NCI-H2171 (cell line): ENCODE data around the gene GFPT2.

Source experiments
- DNase-seq: peaks from one replicate; lab custom pipeline; 2025; lab: John Stamatoyannopoulos, UW

Gene GFPT2

DNA sequence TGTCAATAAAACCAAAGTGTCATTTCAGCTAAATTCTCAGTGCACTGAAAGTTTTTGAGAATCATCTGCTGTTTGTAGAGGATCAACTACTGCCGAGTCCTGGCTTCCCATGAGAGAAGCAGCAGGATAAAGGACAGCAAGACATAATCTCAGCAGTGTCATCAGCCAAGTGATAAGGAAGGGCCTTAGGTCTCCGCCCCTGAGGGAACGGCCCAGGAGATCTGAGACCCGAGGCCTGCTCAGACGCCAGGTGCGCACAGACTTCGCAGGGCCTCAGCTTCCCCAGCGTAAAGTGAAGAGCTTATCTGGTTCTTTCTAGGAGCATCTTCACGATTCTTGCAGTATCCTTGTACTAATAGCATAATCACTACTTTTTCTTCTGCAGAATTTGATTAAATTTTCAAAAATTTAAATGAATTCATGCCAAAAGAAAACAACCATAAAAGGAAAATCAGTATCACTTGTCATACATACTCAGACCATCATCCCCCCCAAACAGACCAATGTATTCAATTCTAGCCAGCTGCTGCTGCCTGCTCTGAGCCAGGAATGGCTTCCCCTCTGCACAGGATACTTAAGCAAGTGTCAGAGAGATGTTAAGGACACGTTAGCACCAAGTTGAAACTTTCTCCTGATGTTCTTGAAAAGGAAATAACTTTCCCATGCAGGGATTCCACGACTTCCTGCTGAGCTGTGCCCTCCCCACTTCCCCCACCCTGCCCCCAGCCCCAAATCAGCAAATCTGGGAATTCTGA lies 2.2 kb downstream of the GFPT2 start:
- DNase-seq: no peak

DNA sequence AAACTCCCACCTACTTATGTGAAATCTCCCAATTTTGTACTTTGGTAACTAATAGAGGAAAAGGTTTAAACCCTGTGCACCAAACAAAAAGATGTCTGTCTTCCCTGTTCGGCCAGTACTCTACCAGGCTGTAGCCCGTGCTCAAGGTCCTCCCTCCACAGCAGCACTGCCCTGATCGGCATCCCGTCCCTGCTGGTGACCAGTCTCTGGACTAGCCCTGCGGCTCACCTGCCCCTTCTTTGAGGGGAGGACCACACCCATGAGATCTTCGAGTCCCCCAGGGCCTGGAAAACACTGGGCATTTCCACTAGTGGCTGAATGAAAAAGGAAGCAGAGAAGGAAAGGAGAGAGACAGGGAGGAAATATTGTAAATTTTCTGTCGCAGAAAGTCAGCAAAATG lies 2.8 kb downstream of the GFPT2 start:
- no peak for DNase-seq

DNA sequence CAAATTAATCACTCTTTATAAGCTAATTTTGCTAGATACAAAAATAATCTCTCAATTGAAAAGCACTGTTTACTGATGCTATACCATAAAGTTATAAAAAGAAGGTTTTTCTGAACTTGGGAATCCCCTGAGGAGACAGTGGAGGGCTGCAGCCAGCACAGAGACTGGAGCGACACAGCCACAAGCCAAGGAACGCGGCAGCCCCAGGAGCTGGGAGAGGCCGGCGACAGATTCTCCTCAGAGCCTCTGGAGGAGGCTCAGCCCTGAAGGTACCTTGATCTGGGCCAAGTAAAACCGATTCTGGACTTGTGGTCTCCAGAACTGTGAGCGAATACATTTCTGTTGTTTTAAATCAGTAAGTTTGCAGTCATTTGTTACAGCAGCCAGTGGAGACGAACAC lies 3.7 kb downstream of the GFPT2 start:
- DNase-seq: no peak

DNA sequence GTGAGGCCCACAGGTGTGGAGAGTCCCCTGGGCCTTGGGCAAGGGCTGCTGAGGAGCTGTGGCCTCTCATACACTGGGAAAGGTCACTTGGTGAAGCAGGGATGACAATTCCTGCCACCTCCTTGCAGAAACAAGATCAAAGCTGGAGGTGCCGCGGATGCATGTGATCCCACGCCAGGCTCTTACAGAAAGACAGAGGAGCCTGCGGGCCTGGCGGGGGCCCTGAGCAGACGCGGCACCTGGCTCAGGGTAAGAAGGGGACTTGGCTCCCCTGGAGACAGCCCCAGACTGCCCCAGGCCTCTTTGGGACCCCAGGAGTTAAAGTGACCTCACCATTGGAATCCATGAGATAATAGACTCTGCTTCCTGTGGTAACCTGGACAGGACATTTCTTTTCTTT lies 4.8 kb downstream of the GFPT2 start:
- DNase-seq: no peak

DNA sequence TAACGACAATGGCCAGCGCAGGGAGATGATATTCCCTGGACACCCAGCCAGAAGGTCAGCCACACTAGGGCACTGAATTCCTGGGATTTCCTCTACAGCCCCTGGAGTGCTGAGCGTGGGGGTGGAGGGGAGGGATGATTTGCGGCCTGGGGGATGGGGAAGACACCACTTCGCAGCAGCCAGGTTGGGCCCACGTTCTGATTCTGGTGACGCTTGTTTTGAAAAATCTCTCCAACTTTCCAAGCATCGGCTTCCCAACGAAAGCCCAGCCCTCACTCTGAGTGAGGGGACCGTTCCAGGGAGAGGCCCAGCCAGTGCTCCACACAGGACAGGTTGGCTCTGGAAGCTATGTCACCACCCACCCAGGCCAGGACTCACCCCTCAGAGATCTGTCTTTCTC lies 5.4 kb downstream of the GFPT2 start:
- no peak for DNase-seq

- no peak for DNase-seq
Observed at GRCh38 chr5:180346358-180346757, 6.8 kb downstream of the GFPT2 start.

GRCh38 chr5:180345781-180346180 lies 7.4 kb downstream of the GFPT2 start:
- DNase-seq: no peak

DNA sequence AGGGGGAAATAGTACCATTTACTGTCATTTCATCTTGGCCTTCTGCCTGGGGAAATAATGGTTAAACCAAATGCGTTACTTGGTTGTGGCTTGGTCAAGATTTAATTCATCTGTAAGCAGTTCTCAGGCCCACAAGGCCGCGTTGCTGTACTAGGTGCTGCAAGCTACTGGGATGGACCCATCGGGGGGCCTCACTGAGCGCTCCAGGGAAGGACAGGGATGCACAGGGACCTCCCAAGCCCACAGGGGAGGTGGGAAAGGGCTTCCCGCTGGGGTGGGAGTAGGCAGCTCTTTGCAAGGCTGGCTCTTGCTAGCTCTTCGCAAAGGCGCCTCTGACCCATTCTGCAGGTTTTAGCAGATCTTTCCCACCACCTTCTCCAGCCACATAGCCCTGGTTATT lies 8.0 kb downstream of the GFPT2 start:
- DNase-seq: no peak

DNA sequence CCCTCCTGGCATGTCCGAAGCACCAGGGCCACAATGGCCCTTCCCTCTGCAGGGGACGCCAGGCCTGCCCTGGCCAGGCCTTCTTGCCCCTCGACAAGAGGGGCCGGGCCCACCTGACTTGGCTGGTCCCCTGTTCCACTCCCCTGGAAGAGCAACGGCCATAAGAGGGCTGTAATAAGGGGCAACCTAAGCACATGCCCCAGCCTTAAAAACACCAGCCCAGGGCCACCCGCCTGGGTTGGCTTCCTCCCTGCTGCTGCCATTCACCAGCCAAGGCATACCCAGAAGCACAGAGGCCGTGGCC lies 8.5 kb downstream of the GFPT2 start:
- DNase-seq: no peak

DNA sequence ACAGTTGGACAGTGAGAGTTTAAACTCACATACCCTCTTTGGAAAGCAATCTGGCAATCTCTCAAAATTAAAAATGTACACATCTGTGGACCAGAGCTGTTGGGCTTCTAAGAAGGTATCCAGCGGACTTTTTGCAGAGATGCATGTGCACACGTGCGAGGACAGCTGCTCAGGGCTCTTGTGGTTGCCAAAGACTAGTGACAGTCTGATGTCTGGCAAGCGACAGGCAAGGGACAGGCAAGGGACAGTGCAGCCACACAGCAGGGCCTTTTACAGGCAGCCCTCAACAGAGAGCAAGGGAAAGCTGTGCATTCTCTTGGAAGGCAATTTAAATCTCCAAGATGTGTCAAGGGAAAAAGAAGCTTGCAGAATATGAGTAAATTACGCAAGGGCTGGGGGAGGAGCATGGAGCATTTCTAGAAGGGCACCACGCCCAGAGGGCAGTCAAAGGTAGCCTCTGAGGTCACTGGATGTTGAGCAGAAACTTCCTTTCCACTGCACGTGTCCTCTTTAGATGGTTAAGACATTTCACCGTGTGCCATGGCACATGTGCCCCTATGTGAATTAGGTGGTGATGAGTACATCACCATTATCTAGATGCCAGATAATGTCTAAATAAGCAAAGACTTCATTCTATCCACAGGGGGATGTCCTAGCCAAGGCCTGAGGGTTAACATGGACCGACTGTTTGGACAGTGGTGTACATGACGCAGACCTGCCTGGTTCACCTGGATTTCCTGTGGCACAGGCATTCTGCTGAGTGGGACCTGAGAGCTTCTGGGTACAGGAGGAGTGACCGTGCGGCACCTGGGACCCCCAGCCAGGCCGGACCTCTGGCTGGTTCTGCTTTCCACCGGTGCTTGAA lies 9.1 kb downstream of the GFPT2 start:
- DNase-seq: no peak

DNA sequence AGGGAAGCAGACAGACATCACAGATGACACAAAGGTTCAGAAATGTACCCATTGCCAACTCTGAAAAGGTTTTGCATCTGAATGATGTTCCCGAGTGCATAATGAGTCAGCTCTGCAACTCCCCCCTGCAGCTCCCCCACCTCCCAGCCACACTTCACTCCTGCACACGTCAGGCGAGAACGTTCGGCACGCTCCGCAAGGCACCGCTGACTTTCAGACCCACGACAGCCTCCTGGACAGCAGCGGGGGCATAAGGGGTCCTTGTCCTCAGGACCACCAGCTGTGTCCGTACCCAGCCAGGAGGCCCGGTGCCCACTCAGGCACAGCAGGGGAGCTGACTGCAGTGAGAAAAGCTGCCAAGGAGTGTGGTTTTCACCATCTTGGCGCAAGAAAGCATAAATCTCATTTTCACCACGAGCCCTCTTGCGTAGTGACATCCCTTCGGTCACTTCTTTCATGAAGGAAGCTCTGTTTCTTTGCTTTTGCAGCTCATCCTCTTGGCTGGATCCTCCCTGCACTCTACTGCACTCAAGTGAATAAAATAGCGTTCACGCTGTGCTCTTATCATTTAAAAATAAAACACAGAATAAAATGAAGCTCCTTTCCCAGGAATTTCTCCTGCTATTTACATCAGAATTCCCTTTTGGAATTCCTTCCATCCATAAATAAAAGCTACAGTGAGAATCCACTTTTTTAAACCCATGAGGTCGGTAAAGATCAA lies 9.9 kb downstream of the GFPT2 start:
- DNase-seq: no peak

DNA sequence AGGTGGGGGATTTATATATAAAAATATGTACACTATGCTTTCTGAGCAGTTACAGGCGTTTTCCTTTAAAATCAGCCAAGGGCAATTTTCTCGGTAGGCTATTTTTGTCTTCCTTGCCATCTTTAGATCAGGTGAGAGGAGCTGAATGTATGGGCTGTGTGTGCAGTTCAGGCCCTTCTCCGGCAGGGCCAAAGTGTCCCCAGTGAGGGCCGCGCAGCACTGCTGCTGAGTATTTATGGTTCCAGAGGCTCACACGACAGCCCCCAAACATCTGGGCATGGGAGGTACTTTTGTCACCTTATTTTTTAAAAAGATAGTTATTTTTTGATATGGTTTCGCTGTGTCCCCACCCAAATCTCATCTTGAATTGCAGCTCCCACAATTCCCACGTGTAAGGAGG lies 11.5 kb downstream of the GFPT2 start:
- DNase-seq: no peak

- DNase-seq: no peak
Observed at GRCh38 chr5:180340856-180341255, 12.3 kb downstream of the GFPT2 start.

GRCh38 chr5:180339583-180340183 lies 13.5 kb downstream of the GFPT2 start:
- no peak for DNase-seq

DNA sequence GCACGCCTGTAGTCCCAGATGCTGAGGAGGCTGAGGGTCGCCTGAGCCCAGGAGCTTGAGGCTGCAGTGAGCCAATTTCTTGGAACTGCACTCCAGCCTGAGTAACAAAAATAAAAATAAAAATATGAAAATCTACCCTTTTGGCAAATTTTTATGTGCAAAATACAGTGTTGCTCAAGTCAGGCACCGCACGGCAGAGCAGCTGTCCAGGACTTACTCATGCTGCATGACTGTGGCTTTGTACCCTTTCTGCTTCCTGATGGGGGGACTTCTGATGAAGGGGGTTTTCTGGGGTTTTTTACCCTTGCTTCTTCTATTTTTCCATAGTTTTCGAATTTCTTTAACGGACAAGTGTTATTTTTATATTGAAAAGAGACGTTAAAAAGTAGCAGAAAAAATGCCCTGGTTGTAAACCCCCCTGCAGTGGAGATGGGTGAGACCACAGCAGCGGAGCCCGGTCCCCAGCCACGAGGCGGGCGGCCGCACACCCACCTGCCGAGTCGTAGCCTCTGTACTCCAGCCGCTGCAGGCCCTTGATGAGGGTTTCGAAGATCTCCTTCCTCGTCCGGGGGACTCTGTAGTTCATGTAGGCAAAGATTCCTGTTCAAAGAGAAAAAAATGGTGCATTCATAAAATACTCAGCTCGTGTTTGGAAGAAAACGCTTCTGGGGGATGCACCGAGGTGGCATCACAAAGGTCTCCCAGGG lies 15.0 kb downstream of the GFPT2 start:
- no peak for DNase-seq

- DNase-seq: no peak
Observed at GRCh38 chr5:180336234-180337020, 16.7 kb downstream of the GFPT2 start.

DNA sequence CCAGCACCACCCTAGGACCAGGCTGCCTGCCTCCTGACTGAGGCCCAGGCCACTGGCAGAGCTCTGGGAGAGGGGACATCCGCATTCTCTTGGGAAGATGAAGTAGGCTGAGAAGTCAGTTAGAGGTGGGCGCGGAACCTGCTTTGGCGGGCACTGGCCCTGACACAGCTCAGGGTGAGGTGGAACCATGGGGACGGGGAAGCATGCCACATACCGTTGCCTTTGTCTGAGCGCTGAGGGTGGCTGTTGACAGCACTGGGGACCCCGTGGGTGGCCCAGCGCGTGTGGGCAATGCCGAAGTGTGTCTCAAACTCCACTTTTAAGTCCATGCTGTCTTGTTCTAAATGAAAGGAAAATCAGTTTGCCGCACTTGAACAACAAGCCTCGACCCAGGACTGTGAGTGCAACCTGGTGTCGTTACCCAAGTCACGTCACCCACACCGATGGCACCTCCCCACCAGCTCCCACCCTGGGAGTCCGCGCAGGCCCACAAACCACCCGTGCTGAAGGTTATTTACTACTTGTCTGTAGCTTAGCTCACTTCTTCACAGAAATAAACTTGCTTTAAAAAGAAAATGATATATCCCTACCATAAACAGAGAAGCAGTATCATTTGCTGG lies 17.4 kb downstream of the GFPT2 start:
- no peak for DNase-seq

DNA sequence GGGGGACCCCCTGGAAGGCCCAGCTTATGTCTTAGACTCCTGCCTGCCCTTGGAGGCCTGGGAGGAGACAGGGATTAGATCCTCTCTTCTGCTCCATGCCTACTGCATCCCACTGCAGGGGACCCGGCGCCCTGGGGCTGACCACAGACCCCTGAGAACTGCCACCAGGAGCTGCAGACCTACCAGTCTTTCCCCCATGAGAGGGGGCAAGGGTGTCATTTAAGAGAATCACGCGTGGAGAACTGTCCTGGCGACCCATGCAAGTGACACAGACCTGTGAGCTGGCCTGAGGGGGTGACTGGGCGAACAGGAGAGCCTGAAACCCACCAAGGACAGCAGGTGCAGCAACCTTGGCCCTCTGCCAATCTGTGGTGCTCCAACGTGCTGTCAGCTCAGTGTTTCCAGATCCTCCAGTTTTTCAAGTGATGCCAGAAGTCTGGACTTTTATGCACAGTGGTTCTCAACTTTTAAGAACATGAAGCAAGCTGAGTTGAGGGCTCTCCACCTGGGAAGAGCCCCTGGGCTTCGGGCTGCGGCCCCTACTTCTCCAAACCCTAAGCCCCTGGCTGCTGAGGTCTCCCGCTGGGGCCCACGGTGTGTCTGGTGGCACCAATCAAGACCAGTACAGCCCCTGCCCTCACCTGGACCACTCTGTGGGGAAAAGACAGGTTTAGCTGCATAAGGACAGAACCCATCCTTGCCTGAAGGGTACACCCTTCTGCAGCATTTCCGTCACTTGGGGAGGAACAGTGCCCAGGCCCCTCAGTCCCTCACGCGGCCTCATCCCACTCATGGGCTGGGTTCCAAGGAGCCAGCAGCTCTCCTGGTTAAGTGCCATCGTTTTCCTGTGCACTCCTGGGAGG lies 18.2 kb downstream of the GFPT2 start:
- no peak for DNase-seq

DNA sequence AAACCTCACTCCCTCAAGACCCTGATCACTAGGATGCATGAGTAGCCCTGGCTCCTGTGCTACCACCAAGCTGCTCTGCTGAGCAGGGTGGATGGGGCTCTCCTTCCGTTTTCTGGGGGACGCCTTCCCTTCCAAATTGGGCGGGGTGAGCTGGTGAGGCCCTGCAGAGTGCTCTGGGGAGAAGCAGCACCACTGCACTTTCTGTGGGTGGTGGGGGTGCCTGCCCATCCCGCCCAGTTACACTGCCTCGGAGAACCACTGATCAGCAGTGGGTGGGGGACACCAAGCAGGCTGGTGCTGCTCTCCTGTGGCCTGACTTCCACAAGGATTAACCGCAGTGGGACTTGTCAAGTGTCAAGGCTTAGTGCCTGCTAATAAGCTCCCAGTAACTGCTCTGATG lies 19.0 kb downstream of the GFPT2 start:
- no peak for DNase-seq

GRCh38 chr5:180333661-180334060 lies 19.5 kb downstream of the GFPT2 start:
- DNase-seq: no peak
